ENCODE data around the gene CROCC.

Gene CROCC

DNA sequence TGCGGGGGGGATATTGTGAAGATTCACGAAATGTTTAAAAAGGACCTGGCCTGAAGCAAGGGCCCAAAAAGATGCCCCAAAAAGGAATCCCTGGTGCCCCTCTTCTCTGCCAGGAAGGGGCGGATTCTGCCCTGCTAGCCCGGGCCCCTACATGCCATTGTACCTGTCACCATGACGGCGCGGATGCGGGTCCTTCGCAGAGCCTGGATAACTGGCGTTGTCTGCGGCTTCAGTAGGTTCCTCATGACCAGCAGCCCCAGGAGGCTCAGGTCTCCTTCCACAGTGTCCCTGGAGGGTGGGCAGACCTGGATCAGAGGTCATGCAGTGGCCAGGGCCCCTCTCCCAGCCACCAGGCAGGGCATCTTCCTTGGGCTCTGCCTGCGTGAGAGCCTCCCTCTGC is 69.8 kb downstream of the CROCC start:
- DNase-seq, result no peak

DNA sequence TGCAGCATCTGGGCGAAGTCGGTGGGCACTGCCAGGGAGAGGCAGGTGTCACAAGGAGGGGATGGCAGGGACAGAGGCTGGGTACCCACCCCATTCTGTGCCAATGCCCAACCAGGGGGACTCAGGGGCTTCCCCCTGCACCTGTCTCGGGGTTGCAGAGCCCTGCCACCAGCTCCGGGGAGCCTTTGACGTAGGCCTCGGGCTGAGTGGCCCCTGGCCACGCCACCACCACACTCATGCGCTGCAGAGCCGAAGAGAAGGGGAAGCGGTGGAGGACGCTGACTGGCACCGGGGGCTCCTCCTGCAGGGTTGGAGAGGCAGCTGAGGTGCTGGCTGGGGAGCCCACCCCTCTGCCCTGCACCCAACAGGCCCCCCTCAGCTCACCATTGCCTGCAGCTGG is 70.4 kb downstream of the CROCC start:
- DNase-seq, result no peak

DNA sequence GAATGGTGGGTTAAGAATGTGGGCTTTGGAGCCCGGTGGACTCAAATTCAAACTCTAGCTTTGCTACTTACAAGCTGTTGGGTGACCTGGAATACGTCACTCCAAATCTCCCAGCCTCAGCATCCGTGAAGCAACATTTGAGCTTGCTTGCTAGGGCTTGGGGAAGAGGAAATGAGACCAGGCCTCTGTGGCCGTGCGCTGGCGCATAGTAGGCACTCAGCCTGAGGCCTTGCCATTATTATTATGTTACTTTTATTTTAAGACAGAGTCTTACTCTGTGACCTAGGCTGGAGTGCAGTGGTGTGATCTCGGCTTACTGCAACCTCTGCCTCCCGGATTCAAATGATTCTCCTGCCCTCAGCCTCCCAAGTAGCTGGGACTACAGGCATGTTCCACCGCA is 70.9 kb downstream of the CROCC start:
- DNase-seq, result no peak

DNA sequence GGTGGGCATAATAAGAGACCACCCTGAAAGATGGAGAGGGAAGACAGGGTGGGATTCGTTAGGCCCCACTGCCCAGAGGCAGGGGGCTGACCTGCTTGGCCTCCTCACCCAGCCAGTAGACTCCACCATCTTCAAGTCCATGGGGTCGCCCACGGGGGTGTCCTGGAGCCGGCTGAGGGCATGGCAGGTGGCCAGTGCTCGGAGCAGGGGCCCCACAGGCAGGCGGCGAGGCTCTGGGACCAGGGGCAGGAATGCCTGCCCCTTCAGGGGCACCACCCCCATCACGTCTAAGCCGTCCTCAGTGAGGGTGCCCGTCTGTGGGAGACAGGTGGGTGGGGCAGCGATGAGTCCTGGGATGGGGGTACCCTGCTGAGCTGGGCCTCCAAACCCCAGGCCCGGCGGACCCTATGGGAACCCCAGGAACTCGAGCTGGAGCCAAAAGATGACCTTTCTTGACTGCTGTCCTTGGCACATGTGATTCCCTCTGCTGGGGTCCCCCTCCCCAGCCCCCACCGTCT is 71.8 kb downstream of the CROCC start:
- DNase-seq, result no peak

DNA sequence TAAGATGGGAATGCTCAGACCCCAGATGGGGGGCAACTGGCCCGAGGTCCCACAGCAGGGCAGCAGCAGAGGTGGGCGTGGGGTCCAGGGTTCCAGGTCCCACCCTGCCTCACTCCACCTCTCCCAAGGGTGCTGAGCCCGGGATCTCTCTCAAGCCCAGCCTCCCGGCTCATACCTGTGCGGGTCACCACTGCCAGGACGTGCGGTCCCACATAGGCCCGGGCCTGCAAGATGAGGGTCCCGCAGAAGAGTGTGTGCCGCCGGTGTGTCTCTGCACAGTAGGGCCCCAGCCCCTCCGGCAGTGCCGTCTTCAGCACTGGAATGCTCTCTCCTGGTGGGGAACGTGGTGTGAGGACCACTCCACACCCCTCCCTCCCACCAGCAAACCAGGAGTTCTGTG is 75.1 kb downstream of the CROCC start:
- no peak for DNase-seq

DNA sequence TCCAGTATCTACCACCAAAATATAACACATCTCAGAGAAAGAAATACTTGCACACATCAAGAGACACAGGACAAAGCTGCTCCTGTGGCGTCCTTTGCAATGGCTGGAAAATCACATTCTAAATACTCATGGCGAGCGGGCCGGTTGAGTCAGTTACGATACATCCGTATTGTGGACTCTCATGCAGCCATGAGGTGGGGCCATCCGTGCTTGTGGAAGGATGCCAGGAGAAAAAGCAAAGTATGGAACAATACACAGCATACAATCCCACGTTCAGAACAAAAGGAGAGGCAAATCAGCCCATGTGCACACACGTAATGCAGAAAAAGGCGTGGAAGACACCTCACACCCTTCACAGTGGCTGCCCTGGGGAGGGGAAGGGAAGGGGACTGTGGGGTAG is 76.9 kb downstream of the CROCC start:
- DNase-seq, result no peak

GRCh38 chr1:16999863-17000262 is 78.1 kb downstream of the CROCC start:
- no peak for DNase-seq

GRCh38 chr1:17001760-17002523 is 80.2 kb downstream of the CROCC start:
- DNase-seq, result no peak

DNA sequence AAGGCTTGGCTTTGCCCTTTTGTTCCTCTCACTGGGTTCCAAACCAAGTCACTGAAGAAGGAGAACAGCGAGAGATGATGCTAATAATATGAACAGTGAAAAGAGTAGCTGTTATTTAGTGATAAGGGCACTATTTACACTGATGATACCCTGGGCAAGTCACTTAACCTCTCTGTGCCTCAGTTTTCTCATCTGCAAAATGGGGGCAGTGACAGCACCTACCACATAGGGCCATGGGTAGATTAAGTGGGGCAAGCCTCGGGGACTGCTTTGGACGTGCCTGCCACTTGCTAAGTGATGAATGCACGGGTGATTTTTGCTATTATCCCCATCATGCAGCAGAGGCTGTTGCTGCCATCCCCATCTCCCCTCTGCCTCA is 80.8 kb downstream of the CROCC start:
- DNase-seq, result no peak

DNA sequence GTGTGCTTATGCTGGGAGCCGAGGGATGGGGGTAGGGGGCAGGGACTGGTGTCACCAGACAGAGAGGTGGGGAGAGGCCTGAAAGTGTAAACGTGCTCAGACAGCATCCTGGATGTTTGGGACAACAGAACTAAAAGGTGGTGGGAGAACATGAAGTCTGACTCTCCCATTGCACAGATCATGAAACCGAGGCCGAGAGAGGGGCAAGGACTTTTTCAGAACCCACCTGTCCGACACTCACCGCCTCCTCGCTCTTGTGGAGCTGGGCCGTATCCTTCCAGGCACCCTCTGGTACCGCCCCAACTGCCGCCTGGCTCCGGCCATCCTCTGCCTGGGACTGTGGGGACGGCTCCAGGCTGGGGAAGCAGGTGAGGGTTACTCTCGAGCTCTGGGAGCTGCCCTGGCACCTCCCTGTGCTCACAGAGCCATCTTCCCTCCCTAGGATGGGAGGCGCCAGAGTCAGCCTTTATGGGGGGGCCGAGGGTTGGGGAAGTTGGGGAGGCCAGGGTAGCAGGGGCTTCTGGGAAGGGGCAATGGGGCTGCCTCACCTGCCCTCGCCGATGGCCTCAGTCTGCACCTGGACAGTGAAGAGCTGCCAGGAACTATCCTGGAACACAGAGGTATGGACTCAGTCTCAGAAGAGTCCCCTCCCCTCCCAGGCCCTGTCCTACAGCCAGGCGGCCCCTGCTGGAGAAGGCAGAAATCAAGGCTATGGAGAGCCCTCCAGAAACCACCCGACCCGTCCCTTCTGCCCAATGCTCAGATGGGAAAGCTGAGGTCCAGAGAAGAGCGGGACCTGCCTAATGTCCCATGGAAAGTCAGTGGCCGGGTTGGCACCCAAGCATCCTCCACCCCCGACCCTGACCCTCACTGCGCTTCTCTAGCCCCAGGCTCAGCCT is 83.0 kb downstream of the CROCC start:
- no peak for DNase-seq

- DNase-seq, result no peak
These were observed 83.6 kb downstream of the CROCC start for GRCh38 chr1:17005365-17005740.

DNA sequence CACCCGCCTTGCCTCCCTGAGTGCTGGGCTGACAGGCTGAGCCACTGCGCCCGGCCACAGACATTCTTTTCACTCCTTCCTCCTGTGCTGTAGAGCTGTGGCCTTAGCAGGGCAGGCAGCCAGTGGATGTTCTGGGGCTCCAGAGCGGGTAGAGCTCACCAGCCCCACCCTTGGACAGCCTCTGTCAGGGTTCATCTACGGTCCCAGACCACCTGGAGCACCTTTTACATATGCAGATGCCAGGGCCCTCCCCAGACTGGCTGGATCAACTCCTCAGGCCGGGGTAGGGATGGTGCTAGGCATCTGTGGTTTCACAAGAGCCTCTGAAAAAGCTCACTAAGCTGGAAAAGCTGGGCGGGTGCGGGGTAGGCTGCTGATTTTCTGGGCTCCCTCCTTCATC is 85.4 kb downstream of the CROCC start:
- no peak for DNase-seq

DNA sequence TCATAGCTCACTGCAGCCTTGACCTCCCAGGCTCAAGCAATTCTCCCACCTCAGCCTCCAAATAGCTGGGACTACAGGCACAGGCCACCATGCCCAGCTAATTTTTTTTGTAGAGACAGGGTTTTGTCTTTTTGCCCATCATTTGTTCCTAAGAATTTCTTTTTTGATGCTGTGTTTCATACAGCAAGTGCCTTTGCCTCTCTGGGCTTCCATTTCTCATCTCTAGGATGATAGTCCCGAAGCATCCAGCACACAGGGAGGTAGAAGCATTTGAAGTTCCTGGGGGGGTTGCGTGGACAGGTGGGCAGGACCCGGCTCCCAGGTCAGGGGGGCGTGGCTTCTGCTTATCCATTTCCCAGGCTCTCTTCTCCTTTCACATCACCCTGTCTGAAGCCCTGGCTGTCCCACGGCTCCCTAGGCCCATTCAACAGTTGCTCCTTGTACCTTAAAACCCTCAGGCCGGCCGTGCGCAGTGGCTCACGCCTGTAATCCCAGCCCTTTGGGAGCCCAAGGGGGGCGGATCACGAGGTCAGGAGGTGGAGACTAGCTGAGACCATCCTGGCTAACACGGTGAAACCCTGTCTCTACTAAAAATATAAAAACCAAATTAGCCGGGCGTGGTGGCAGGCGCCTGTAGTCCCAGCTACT is 86.6 kb downstream of the CROCC start:
- DNase-seq, result no peak

- no peak for DNase-seq
These were observed 88.0 kb downstream of the CROCC start for GRCh38 chr1:17009706-17010105.

- no peak for DNase-seq
These were observed 89.3 kb downstream of the CROCC start for GRCh38 chr1:17011092-17011438.

GRCh38 chr1:17011439-17012307 is 89.9 kb downstream of the CROCC start, which contains the start of gene ATP13A2:
Gene ATP13A2 (minus strand): TSS chr1:17011928. CDS start chr1:17011738, 190 bp downstream.
- peak; percentile 81 for DNase-seq

DNA sequence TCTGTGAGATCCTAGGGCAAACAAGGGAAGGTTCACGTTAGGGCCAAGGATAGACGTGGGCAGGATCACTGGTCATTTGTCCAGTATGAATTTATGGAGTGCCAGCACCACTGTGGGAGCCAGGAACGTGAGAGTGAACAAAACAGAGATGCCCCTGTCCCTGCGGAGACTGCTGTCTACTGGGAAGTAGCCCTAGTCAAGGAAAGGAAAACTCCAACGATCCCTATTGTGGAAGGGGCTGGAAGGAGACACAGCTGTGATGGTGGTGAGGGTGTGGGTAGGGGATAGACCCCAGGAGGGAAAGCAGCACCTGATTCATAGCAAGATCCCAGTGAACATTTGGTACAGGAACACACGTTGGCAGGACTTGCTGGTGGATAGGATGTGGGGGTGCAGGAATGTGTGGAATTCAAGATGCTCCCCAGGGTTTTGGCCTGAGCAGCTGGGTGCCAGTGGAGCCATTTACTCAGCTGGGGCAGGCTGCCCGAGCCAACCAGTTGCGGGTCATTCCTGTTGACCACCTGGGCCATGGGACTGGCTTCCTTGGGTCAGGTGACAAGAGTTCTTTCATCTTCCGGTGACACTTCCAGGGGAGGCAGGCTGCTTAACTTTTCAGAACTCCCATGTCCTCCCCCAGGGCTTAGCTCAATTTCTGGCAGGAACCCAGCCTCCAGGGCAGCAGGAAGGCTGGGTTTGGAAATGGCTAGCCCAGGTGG is 91.2 kb downstream of the CROCC start:
- no peak for DNase-seq

GRCh38 chr1:17013491-17014320 is 92.0 kb downstream of the CROCC start:
- no peak for DNase-seq

- DNase-seq, result no peak
These were observed 93.2 kb downstream of the CROCC start for GRCh38 chr1:17014671-17015567.

- no peak for DNase-seq
These were observed 94.6 kb downstream of the CROCC start for GRCh38 chr1:17016317-17016661.
